Mucosa of stomach (tissue), 1 donor: ENCODE results near the gene QPCTL.
"Not testable (repeated sequence)": the region's sequence is repeated elsewhere in the genome, so short reads cannot be mapped to it uniquely, and the experiment has no call there.

Experiments
- H3K27me3 ChIP-seq: one replicate; pipeline ENCODE4 v1.7.0; 2013; ENCODE audit warnings: mild to moderate bottlenecking, low read length; ENCODE audit not compliant: control insufficient read depth, insufficient read depth
- H3K36me3 ChIP-seq: one replicate; pipeline ENCODE4 v1.7.0; 2013; ENCODE audit warnings: low read length; ENCODE audit not compliant: control insufficient read depth, insufficient read depth
- H3K4me1 ChIP-seq: one replicate; pipeline ENCODE4 v1.7.0; 2013; ENCODE audit warnings: mild to moderate bottlenecking, low read length; ENCODE audit not compliant: control insufficient read depth, insufficient read depth
- H3K4me3 ChIP-seq: one replicate; pipeline ENCODE4 v1.7.0; 2013; ENCODE audit warnings: low read length
- H3K9ac ChIP-seq: one replicate; pipeline ENCODE4 v1.7.0; 2013; ENCODE audit warnings: mild to moderate bottlenecking, low read length, moderate library complexity
- H3K9me3 ChIP-seq: one replicate; pipeline ENCODE4 v1.7.0; 2013; ENCODE audit warnings: mild to moderate bottlenecking, low read length, moderate library complexity; ENCODE audit not compliant: control insufficient read depth
- donor health status: Pancreatic carcinoma.

Gene QPCTL

DNA sequence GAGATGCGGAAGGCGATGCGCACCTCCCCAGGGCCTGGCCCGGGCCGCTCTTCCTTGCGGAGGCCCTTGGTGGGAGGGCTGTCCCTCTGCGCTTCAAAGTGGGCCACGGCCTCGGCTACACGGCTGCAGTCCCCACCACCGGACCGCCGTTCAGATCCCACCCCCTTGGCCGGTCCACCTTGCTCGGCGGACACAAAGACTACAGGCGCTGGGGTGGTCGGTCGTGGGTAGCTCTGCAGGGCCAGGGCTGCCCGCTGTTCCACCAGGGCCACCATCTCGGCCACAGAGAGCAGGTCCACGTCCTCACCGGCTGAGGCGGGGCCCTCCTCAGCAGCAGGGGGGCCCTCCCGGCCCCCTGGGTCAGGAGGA lies 20.2 kb downstream of the QPCTL start:
- Histone ChIP-seq H3K27me3 (no peaks in the 10 kb centered on the region), H3K9ac (no peak overlapping the region), H3K36me3 (no peaks in the 10 kb centered on the region), H3K4me3 (no peak overlapping the region), H3K9me3 (no peaks in the 10 kb centered on the region), H3K4me1 (peaks cover 6% of the 10 kb centered on the region)

DNA sequence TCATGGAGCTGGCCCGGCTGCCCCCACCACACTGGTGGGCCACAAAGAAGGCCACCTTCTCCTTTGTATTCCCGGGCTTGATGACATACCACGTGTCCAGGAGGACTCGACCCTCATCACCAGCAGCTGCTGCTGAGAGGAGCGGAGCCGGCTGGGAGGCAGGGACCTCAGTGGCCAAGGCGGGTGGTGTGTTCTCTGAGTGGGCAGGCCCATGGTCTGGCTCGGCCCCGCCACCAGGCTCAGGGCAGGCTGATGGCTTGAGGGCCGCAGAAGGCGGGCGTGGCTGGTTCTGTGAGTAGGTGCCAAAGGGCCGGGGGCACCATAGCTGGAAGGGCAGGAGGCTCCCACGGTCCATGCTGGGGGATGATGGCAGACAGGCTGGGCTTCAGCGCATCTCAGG lies 20.7 kb downstream of the QPCTL start:
- Histone ChIP-seq H3K4me1 (peaks cover 9% of the 10 kb centered on the region), H3K9me3 (no peaks in the 10 kb centered on the region), H3K27me3 (no peaks in the 10 kb centered on the region), H3K36me3 (no peaks in the 10 kb centered on the region), H3K9ac (no peak overlapping the region), H3K4me3 (no peak overlapping the region)

DNA sequence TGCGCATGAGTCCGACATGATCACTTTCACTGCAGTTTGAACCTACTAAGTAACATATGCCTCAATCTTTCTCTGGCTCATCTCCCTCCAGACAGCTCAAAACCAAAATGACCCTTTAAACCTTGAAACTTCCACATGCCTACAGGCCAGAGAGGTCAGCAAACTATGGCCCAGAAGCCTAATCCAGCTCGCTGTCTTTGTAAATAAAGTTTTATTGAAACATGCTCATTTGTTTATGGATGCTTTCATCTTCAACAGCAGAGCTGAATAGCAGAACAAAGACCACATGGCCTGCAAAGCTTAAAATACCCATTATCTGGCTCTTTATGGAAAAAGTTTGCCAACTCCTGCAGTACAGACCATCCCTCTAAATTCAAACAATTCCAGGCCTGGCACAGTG lies 22.7 kb downstream of the QPCTL start:
- H3K36me3 ChIP-seq = no peaks in the 10 kb centered on the region
- H3K9ac ChIP-seq = no peak overlapping the region
- H3K9me3 ChIP-seq = no peaks in the 10 kb centered on the region
- H3K4me3 ChIP-seq = no peak overlapping the region
- no peaks in the 10 kb centered on the region for H3K27me3 ChIP-seq
- H3K4me1 ChIP-seq = peaks cover 14% of the 10 kb centered on the region

DNA sequence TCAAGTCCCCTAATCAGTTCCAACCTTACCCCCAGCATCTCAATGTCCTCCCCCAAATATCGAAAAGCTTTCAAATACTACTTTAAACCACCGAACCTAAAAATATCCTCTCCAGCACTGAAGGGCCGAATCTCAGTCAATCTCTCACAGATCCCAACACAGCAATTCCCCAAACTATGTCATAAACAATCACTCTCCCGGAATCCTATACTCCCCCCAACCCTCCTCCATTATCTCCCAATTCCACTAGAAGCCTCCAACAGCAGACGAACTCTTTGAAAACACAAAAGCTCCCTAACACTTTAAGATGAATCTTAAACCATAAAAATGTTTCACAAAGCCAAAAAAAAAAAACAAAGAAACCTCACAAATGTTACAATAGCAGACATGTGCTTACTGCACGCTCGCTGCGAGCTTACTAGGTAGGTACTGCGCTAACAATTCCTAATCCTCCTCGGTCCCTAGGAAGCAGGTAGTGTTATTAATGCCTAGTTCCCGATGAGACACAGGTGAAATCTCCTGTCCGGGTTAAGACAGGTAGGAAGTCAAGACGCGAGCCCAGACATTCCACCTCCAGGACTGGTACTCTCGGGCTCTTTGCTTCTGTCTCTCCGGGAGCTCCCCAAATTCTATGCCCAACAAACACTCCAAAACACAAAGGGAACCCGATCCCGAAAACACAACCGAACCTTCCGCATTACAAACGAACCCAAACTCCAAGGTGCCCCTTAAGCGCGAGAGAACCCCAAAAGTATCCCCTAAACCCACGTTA lies 24.1 kb downstream of the QPCTL start:
- H3K9me3 ChIP-seq = no peaks in the 10 kb centered on the region
- H3K4me3 ChIP-seq = peak overlapping the region; percentile 44
- H3K36me3 ChIP-seq = no peaks in the 10 kb centered on the region
- H3K4me1 ChIP-seq = peaks cover 16% of the 10 kb centered on the region
- peak overlapping the region; percentile 85 for H3K9ac ChIP-seq
- H3K27me3 ChIP-seq = no peaks in the 10 kb centered on the region

DNA sequence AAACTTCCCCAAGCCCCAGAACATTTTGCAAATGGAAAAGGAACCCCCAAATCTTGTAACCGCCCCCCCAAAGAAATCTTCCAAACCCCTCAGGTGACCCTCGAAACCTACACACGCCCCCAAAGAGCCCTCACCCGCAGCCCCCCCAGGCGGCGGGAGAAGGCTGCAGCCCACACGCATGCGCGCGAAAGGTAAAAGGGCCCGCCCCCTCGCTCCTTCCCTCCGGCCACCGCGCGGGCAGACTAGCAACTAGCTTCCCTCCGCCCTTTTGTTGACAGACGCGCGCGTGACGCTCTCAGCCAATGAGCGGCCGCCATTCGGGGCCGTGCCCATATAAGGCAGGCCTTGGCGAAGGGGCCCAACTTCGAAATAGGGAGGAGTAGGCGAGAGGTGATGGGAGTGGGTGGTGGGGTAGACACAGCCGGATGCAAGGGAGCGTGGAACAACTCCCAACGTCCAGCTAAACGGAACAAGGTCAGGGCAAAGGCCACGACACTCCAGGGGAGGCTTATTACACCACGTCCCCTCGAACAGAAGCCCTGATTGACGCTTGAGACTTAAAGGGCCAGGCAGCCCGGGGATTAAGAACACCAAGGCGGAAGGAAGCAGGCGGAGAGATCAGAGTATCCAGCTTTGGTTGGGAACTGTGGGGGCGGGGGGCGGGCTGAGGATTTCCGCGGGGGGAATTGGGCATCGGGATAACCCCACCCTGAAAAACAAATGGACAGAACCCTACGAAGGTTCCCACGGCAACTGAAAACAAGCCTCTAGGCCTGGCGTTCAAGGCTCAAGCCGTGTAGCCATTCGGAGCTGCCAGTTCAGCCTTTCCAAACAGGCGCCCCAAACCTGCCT lies 24.9 kb downstream of the QPCTL start:
- H3K4me1 ChIP-seq = peaks cover 20% of the 10 kb centered on the region
- H3K27me3 ChIP-seq = no peaks in the 10 kb centered on the region
- H3K9ac ChIP-seq = peak overlapping the region; percentile 93
- no peaks in the 10 kb centered on the region for H3K9me3 ChIP-seq
- peak overlapping the region; percentile 91 for H3K4me3 ChIP-seq
- H3K36me3 ChIP-seq = no peaks in the 10 kb centered on the region

DNA sequence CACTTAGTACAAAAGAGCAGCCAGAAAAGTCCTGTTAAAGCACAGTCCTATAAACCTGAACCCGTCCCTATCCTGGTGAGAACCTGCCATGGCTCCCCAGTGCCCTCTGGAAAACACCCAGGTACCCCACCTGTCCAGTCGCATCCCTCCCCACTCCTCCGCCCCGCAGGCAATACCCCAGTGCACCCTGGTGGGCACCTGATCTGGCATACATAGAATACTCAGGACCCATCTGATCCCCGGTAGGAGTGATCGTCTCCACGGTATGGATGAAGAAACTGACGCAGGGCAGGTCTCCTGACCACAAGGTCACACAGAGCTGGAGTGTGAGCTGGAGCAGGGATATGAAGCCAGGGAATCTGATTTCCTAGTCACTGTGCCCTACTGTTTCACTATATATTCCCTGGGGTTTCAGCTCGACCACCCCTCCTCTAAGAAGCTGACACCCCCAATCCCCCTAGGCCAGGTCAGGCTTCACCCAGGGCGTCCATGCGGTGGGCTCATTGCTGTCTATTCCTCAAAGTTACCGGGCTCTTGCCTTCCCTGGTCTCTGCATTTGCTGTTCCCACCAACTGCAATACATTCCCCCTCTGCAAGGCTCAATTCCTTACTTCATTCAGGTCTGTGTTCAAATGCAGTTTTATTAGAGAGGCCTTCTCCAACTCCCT lies 25.7 kb downstream of the QPCTL start:
- no peaks in the 10 kb centered on the region for H3K36me3 ChIP-seq
- H3K9me3 ChIP-seq = no peaks in the 10 kb centered on the region
- peak overlapping the region; percentile 91 for H3K4me3 ChIP-seq
- H3K9ac ChIP-seq = peak overlapping the region; percentile 93
- H3K27me3 ChIP-seq = no peaks in the 10 kb centered on the region
- H3K4me1 ChIP-seq = peaks cover 20% of the 10 kb centered on the region

DNA sequence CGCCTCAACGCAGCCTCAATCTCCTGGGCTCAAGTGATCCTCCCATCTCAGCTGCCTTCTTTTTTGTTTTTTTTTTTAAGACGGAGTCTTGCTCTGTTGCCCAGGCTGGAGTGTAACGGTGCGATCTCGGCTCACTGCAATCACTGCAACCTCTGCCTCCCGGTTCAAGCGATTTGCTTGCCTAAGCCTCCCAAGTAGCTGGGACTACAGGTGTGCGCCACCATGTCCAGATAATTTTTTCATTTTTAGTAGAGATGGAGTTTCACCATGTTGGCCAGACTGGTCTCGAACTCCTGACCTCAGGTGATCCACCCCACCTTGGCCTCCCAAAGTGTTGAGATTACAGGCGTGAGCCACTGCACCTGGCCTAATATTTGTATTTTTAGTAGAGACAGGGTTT lies 27.6 kb downstream of the QPCTL start:
- H3K4me1 ChIP-seq = peaks cover 20% of the 10 kb centered on the region
- not testable (repeated sequence) for H3K9me3 ChIP-seq, H3K9ac ChIP-seq, H3K27me3 ChIP-seq, H3K36me3 ChIP-seq, H3K4me3 ChIP-seq

DNA sequence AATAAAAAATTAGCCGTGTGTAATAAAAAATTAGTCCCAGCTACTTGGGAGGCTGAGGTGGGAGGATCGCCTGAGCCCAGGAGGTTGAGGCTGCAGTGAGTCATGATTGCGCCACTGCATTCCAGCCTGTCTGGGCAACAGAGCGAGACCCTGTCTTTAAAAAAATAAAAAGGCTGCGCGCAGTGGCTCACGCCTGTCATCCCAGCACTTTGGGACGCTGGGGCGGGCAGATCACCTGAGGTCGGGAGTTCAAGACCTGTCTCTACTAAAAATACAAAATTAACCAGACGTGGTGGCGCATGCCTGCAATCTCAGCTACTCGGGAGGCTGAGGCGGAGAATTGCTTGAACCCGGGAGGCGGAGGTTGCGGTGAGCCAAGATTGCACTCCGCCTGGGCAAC lies 36.2 kb downstream of the QPCTL start:
- not testable (repeated sequence) for H3K4me3 ChIP-seq, H3K36me3 ChIP-seq, H3K9me3 ChIP-seq, H3K27me3 ChIP-seq, H3K9ac ChIP-seq
- H3K4me1 ChIP-seq = peaks cover 14% of the 10 kb centered on the region

DNA sequence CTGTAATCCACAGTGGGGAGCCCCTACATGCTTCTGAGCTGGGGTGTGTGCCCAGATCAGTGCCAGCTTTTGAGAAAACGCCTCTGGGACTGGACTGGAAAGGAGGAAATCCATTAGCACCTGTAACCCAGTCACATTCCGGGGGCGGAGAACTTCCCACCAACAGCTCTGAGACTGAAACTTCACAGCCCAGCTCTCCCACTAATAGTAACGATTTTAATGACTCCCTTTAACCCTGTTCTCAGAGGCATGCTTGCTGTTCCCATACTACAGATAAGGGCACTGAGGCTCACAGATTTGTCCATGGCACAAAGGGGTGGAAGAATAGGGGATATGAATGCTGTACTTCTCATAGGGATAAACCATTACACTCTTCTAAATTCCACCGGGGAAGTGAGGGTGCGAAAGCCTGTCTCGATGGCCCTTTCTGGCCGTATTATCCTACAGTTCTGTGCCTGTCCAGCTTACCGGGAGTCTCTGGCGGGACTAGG lies 37.4 kb downstream of the QPCTL start:
- Histone ChIP-seq H3K27me3 (no peaks in the 10 kb centered on the region), H3K9me3 (no peaks in the 10 kb centered on the region), H3K9ac (peak overlapping the region; percentile 97), H3K4me1 (peaks cover 14% of the 10 kb centered on the region), H3K36me3 (no peaks in the 10 kb centered on the region), H3K4me3 (peak overlapping the region; percentile 95)

DNA sequence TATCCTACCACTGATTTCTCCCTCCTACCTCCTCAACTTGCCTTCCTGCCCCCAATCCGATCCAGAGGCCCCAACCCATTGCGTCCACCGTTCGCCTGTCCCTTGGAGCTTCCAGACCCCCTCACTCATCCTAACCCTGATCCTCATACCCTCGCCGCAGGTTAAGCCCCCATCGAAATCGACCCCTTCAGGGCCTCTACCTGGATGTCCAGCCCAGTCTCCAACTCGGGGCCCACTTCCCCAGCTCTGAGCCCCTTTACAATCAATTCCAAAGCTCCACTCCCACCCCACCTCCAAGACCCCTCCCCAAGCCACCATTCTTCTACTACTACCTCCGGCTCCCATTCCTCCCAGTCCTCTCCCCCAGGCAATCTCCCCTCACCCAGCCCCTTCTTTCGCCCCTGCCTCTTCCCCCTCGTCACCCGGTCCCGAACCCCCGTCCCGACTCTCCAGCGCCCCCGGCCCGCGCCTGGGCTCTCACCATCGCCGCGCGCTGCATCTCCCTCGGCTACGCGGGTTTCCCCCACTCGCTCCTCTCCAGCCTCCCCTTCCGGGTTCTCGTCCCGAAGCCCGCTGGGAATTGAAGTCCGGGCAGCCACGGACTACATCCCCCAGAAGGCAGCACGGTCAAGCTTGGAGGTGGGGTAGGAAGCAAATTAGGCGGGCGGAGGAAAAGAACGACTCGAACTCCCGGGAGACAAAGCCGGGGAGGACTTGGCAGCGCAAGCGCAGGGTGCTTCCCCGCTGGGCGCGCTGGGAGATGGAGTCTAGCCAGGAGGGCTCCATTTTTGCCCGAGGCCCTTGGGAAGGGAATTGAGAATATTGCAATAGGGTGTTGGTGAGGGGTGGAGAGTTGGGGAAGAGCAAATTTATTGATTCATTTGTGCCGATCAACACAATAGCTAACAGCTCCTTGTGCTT lies 38.2 kb downstream of the QPCTL start, which contains the start of gene FBXO46:
TSS of gene FBXO46 (minus strand) at position 529 of the 921 bp plus-strand sequence. CDS start 17,401 bp downstream, outside the sequence.
- no peaks in the 10 kb centered on the region for H3K9me3 ChIP-seq
- H3K4me1 ChIP-seq = peaks cover 14% of the 10 kb centered on the region
- peak within 1 kb of the TSS; percentile 97 for H3K9ac ChIP-seq
- H3K4me3 ChIP-seq = peak within 1 kb of the TSS; percentile 95
- H3K36me3 ChIP-seq = no peaks in the 10 kb centered on the region
- H3K27me3 ChIP-seq = no peaks in the 10 kb centered on the region

DNA sequence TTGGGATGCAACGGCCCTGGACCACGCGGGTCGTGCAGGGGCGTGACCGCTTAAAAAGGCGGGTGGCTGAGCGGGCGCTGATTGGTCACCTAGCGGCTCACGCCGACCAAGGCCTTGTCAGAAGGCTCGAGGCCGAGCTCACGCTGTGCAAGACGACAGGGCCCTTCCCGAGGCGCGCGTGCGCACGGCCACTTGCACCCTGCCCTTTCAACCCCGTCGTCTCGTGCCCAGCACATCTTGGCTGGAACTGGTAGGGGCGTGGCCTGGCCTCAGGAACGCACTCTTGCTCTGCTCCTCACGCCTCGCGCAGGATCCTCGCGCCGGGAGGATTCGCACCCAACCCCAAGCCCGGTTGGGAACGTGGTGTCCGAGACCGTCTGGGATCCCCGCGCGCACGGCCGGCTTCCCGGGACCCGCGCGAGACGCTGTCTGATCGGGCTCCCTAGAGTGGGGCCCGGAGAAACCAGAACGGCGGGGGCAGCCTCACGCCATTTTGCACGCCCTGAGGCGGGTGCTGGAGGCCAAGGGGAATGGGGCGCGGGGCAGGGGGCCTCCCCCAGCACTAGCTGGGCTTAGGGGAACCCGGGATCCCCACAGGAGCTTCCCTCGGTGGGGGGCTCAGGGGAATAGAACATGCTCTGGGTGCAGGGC lies 40.8 kb downstream of the QPCTL start, which contains the start of gene MEIOSIN:
TSS of gene MEIOSIN (plus strand) at position 280 of the 651 bp plus-strand sequence. CDS start 1,938 bp downstream, outside the sequence.
- no peak within 1 kb of the TSS for H3K4me3 ChIP-seq
- no peaks in the 10 kb centered on the region for H3K9me3 ChIP-seq
- H3K36me3 ChIP-seq = no peaks in the 10 kb centered on the region
- peaks cover 14% of the 10 kb centered on the region for H3K4me1 ChIP-seq
- no peaks in the 10 kb centered on the region for H3K27me3 ChIP-seq
- no peak within 1 kb of the TSS for H3K9ac ChIP-seq
